Adipocyte (in vitro differentiated cells): ENCODE data around the gene C17orf50.

ENCODE experiments used
- DNase-seq: peaks from one replicate; pipeline ENCODE4 v3.0.0-alpha.2; 2015; ENCODE audit warnings: low read depth
- H3K27me3 ChIP-seq: replicated peaks from 2 replicates; pipeline ENCODE4 v1.7.0; 2013; ENCODE audit warnings: mild to moderate bottlenecking, low read length, moderate library complexity; ENCODE audit not compliant: control insufficient read depth, insufficient read depth
- H3K36me3 ChIP-seq: 2 replicates; pipeline ENCODE4 v1.7.0; 2013; ENCODE audit warnings: low read length, mild to moderate bottlenecking, moderate library complexity; ENCODE audit not compliant: control insufficient read depth, insufficient read depth, severe bottlenecking
- H3K4me1 ChIP-seq: 2 replicates; pipeline ENCODE4 v1.7.0; 2013; ENCODE audit warnings: mild to moderate bottlenecking, low read length, moderate library complexity; ENCODE audit not compliant: control insufficient read depth, insufficient read depth
- H3K4me3 ChIP-seq: 2 replicates; pipeline ENCODE4 v1.7.0; 2013; ENCODE audit warnings: mild to moderate bottlenecking, low read length, moderate library complexity
- H3K9ac ChIP-seq: 2 replicates; pipeline ENCODE4 v1.7.0; 2013; ENCODE audit warnings: mild to moderate bottlenecking, low read length, moderate library complexity
- H3K9me3 ChIP-seq: 2 replicates; pipeline ENCODE4 v1.7.0; 2013; ENCODE audit warnings: mild to moderate bottlenecking, low read length, moderate library complexity; ENCODE audit not compliant: control insufficient read depth

Gene C17orf50

GRCh38 chr17:35734396-35734795 is 26.3 kb upstream of the C17orf50 start:
- Histone ChIP-seq H3K4me3 (no peak overlapping the region), H3K36me3 (no peaks in the 10 kb centered on the region), H3K9ac (no peak overlapping the region), H3K9me3 (no peaks in the 10 kb centered on the region), H3K4me1 (peaks cover 6% of the 10 kb centered on the region), H3K27me3 (peaks cover 25% of the 10 kb centered on the region)
- no peak for DNase-seq

DNA sequence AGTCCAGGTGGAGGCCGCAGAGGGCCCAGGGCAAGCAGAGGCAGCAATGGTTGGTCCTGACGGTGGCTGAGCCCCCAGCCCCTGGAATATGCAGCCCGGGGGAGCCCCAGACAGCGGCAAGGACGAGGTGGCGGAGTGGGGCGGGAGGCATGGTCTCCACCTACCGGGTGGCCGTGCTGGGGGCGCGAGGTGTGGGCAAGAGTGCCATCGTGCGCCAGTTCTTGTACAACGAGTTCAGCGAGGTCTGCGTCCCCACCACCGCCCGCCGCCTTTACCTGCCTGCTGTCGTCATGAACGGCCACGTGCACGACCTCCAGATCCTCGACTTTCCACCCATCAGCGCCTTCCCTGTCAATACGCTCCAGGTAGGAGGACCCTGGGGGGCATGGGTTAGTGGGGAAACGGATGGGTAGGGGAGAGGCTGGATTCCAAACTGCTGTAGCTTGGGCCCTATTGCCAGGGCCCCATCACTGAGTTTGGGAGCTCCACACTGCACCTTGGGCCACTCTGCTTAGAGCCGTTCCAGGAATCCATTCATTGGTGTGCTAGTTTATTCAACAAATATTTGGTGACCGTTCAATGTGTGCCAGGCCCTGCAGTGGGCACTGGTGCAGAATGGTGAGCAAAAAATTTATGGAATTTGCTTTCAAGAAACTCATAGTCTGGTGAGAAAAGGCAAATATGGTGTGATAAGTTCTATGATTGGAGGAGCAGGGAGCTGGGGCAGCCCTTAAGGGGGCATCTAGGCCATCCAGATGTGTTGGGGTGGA is 25.5 kb upstream of the C17orf50 start:
- no peaks in the 10 kb centered on the region for H3K9me3 ChIP-seq
- H3K9ac ChIP-seq, result no peak overlapping the region

DNA sequence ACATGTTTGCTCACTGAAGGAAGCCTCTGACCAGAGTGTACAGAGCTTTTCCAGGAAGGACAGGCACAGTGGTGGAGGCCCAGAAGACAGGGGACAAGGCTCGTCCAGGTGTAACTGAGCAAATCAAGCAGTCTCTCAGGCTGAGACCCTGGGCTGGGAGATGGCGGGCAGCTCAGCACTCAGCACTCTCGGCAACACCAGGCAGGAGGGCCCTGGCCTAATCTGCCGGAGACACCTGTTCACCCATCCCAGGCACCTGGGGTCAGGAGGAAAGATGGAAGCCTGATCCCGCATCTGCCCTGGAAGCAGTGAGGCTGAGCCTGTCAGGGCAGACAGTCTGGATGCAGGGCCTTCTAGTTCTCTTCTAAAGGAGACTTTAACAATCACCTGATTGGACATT is 24.5 kb upstream of the C17orf50 start:
- peaks cover 5% of the 10 kb centered on the region for H3K9me3 ChIP-seq
- DNase-seq, result no peak
- H3K36me3 ChIP-seq, result no peaks in the 10 kb centered on the region
- H3K9ac ChIP-seq, result no peak overlapping the region
- peaks cover 41% of the 10 kb centered on the region for H3K27me3 ChIP-seq
- peaks cover 2% of the 10 kb centered on the region for H3K4me1 ChIP-seq
- no peak overlapping the region for H3K4me3 ChIP-seq

More for the DNA sequence above, 25.5 kb upstream of the C17orf50 start:
- Histone ChIP-seq H3K4me3 (no peak overlapping the region), H3K36me3 (no peaks in the 10 kb centered on the region), H3K4me1 (peaks cover 6% of the 10 kb centered on the region), H3K27me3 (peaks cover 33% of the 10 kb centered on the region)
- DNase-seq, result no peak

DNA sequence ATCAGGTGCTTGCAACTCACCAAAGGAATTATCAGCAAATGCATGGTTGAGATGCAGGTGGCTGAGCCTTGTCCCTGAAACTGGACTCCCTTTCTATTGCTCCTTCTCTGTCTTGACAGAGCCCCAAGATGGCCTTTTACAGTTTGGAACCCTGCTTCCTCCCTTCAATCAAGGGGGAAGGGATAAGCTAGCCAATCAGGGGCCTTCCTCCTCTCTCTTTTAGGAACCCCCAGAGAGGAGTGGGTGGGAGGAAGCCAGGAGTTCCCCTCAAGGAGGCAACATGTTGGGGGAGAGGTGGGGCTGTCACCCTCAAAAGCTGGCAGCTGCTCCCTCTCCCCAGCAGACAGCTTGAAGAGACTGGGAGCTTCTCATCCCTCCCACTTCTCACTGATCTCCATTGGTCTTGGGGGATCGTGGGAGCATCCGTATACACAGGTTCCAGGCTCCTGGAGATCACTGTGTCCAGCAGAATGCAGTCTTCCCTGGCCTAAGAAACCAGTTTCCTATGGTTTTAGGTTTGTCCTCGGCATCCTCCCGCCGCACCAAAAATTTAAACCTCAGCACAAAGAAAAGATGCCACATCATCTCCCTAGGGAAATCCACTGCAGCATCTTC is 22.1 kb upstream of the C17orf50 start:
- peaks cover 54% of the 10 kb centered on the region for H3K27me3 ChIP-seq
- no peak overlapping the region for H3K4me3 ChIP-seq
- no peak overlapping the region for H3K9ac ChIP-seq
- DNase-seq, result no peak
- H3K9me3 ChIP-seq, result peaks cover 5% of the 10 kb centered on the region
- H3K4me1 ChIP-seq, result no peaks in the 10 kb centered on the region
- H3K36me3 ChIP-seq, result no peaks in the 10 kb centered on the region

- Histone ChIP-seq H3K4me3 (no peak overlapping the region), H3K27me3 (peaks cover 59% of the 10 kb centered on the region), H3K9ac (no peak overlapping the region), H3K4me1 (no peaks in the 10 kb centered on the region), H3K9me3 (peaks cover 5% of the 10 kb centered on the region), H3K36me3 (no peaks in the 10 kb centered on the region)
- DNase-seq, result no peak
Observed at GRCh38 chr17:35740216-35740615, 20.5 kb upstream of the C17orf50 start.

DNA sequence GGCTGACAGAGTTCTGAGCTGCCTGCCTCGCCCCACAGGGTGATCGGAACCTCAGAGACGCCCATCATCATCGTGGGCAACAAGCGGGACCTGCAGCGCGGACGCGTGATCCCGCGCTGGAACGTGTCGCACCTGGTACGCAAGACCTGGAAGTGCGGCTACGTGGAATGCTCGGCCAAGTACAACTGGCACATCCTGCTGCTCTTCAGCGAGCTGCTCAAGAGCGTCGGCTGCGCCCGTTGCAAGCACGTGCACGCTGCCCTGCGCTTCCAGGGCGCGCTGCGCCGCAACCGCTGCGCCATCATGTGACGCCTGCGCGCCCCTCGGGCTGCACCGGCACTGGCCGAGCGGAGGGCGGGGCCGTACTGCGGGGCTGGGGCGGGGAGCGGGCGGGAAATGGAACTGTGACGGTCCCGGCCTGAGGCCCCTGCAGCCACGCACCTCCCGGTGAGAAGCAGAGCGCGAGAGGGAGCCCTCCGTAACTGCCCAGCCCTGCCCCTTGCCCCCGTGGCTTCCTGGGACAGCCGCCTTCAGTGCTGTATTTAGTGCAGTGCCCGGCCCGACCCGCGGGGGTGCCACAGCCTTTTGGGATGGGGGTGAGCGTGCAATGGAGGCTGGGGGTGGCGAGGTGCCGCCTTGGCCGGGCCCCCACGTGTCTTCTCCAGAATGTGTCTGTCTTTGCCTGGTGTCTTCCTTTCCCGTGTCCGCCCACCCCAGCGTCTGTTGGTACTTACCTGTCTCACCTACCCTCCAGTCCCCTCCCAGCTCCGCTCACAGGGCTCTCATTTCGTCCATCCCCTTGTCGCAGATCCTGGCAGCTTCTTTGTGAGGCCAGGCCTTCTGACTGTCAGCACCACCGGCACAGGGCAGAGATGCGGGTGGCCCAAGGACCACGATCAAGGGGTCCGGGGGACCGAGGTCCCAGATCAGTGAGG is 19.4 kb upstream of the C17orf50 start:
- Histone ChIP-seq H3K9me3 (peaks cover 5% of the 10 kb centered on the region), H3K4me1 (no peaks in the 10 kb centered on the region), H3K9ac (no peak overlapping the region), H3K4me3 (no peak overlapping the region), H3K27me3 (peaks cover 69% of the 10 kb centered on the region), H3K36me3 (no peaks in the 10 kb centered on the region)
- DNase-seq, result no peak

DNA sequence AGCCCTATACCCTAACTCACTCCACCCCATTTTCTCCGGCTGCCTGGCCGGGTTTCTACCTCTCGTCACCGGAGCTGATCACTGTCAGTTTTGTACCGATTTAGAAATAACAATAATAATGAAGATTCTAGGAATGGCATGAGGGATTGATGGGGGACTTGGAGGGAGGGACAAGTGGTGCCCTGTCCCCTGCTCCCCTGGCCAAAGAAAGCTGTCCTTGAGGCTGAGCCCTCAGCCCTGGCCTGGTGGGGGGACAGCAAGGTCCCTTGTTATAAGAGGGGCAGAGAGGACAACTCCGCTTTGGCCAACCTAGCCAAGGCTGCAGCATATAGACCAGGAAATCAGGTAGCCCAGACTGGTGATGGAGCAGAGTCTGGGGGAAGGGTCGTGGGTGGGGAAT is 18.2 kb upstream of the C17orf50 start:
- Histone ChIP-seq H3K27me3 (peaks cover 75% of the 10 kb centered on the region), H3K9me3 (peaks cover 5% of the 10 kb centered on the region), H3K4me1 (no peaks in the 10 kb centered on the region), H3K36me3 (no peaks in the 10 kb centered on the region), H3K4me3 (no peak overlapping the region), H3K9ac (no peak overlapping the region)
- no peak for DNase-seq

DNA sequence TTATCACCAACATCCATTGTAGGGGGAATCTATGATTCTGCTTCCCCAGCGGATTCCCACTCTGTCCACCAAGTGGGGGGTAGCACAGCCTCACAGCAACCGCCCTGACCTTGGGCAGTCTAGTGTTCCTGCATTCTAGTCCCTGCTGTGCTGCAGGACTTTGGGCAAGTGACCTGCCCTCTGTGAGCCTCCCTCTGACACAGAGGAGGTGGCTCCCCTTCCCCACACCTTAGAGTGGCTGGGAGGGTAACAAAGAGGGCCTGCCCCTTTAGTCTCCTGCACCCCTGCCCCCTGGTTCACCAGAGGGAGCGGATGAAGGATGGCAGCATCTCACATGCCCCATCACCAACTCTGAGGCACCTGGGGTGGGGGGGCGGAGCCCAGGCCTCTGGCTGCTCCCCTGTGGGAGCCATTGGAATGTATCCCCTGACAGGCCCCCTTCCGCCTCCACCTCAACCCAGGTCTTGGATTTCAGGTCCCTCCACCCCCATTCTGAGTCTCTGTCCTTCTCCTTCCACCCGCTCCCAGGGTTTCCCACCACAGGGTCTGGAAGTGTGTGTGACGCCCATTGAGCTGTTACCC is 17.7 kb upstream of the C17orf50 start:
- no peak for DNase-seq
- Histone ChIP-seq H3K9me3 (peaks cover 5% of the 10 kb centered on the region), H3K36me3 (no peaks in the 10 kb centered on the region), H3K4me1 (no peaks in the 10 kb centered on the region), H3K27me3 (peaks cover 78% of the 10 kb centered on the region), H3K9ac (no peak overlapping the region), H3K4me3 (no peak overlapping the region)

GRCh38 chr17:35743626-35744328 is 16.9 kb upstream of the C17orf50 start:
- H3K4me1 ChIP-seq, result peaks cover 4% of the 10 kb centered on the region

GRCh38 chr17:35744830-35745229 is 15.9 kb upstream of the C17orf50 start:
- Histone ChIP-seq H3K4me1 (peaks cover 15% of the 10 kb centered on the region), H3K9ac (no peak overlapping the region), H3K9me3 (peaks cover 5% of the 10 kb centered on the region), H3K27me3 (peaks cover 75% of the 10 kb centered on the region), H3K36me3 (no peaks in the 10 kb centered on the region), H3K4me3 (no peak overlapping the region)
- no peak for DNase-seq

More at GRCh38 chr17:35743626-35744328, 16.9 kb upstream of the C17orf50 start:
- H3K9me3 ChIP-seq, result peaks cover 5% of the 10 kb centered on the region
- peak; percentile 59 for DNase-seq
- no peak overlapping the region for H3K4me3 ChIP-seq
- H3K27me3 ChIP-seq, result peaks cover 75% of the 10 kb centered on the region
- no peak overlapping the region for H3K9ac ChIP-seq
- no peaks in the 10 kb centered on the region for H3K36me3 ChIP-seq
